Esophagus squamous epithelium (tissue), 5 donors: Measurements from ENCODE around the gene NIN. TPM values are rescaled to one million over a fixed set of nuclear protein-coding genes. Genes with fewer than 3 reads are reported as not detected.

Experiments used
- DNase-seq: peaks from one replicate; lab custom pipeline; 2025; lab: John Stamatoyannopoulos, UW
- H3K27ac ChIP-seq, 4 donors: fragments of 200-600 bp; sonication (generic); one replicate each; pipeline ENCODE4 v1.5.1; 2016 to 2019; ENCODE audit warnings: mild to moderate bottlenecking in 1 of 4
- H3K27me3 ChIP-seq, 4 donors: fragments of 200-600 bp; sonication (generic); 1 replicate in 3 of 4; 2 replicates in 1 of 4; pipeline versions ENCODE4 v1.5.1 to v1.6.0; 2017 to 2021; ENCODE audit warnings: antibody characterized with exemption in 1 of 4
- H3K36me3 ChIP-seq, 3 donors: fragments of 200-600 bp; sonication (generic); one replicate each; pipeline ENCODE4 v1.5.1; 2016 to 2019
- H3K4me1 ChIP-seq, 3 donors: fragments of 200-600 bp; sonication (generic); one replicate each; pipeline ENCODE4 v1.5.1; 2017 to 2019
- H3K4me3 ChIP-seq, 4 donors: fragments of 200-600 bp; sonication (generic); 1 replicate in 3 of 4; 2 replicates in 1 of 4; pipeline ENCODE4 v1.5.1; 2016 to 2019; ENCODE audit warnings: mild to moderate bottlenecking in 2 of 4, moderate library complexity in 1 of 4
- H3K9me3 ChIP-seq, 3 donors: fragments of 200-600 bp; sonication (generic); one replicate each; pipeline ENCODE4 v1.5.1; 2016 to 2019
- POLR2A ChIP-seq, 4 donors: fragments of 450-650 bp; IDR thresholded peaks; one replicate each; pipeline ENCODE4 v1.6.1; 2017; ENCODE audit warnings: antibody characterized with exemption in 4 of 4, mild to moderate bottlenecking in 4 of 4, moderate library complexity in 3 of 4
- WGBS, 2 donors: methylation state at CpG; one replicate each; pipeline ENCODE4 v1.1.5; 2018; 5-methylcytosine and 5-hydroxymethylcytosine counted together
- intact Hi-C: fragments of 100-400 bp; cut with DNase I; formaldehyde crosslinking; loops from one replicate; pipeline ENCODE4 v1.15.0; 2022
- total RNA-seq, 4 donors: library from RNA; depleted of rRNA; stranded (reverse); fragments of >200 nt; gene quantifications; one replicate each; pipeline ENCODE4 v1.1.0, GENCODE V29; 2016
- TF ChIP-seq, protein P1 (sequence below), 6 experiments: fragments of 450-650 bp in 4 of 6; fragments of 200-600 bp in 2 of 6; sonication (generic) in 2 of 6; IDR thresholded peaks; one replicate each; pipeline ENCODE4 v1.5.1; 2016 to 2019; ENCODE audit warnings: antibody characterized with exemption in 6 of 6, mild to moderate bottlenecking in 4 of 6, moderate library complexity in 4 of 6
- donor health status: DM: yes; HTN: yes; CAD: no.

The NIN gene
- total RNA-seq, 4 donors from 2014 or later: 12.2 to 36.8 (median 24.5) TPM

DNA sequence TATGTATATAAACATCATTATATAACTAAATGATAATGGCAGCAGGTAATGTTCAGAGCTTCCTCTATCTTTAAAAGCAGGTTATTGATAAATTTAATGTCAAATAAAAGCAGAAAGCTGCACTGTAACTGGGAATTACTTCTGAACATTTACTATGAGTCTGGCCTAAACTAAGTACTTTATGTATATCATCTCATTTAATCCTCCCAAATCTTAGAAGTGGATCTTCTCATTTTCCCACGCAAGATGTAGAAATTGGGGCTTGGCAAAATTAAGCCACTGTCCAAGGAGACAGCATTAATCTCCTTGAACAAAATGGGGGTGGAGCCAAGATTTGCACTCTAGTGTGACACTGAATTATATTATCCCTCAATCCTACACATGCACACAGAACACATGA lies 5.7 kb downstream of the NIN start:
- H3K4me1 ChIP-seq: peaks cover 11 to 83% (median 34%) of the 10 kb centered on the region in 3 donors

DNA sequence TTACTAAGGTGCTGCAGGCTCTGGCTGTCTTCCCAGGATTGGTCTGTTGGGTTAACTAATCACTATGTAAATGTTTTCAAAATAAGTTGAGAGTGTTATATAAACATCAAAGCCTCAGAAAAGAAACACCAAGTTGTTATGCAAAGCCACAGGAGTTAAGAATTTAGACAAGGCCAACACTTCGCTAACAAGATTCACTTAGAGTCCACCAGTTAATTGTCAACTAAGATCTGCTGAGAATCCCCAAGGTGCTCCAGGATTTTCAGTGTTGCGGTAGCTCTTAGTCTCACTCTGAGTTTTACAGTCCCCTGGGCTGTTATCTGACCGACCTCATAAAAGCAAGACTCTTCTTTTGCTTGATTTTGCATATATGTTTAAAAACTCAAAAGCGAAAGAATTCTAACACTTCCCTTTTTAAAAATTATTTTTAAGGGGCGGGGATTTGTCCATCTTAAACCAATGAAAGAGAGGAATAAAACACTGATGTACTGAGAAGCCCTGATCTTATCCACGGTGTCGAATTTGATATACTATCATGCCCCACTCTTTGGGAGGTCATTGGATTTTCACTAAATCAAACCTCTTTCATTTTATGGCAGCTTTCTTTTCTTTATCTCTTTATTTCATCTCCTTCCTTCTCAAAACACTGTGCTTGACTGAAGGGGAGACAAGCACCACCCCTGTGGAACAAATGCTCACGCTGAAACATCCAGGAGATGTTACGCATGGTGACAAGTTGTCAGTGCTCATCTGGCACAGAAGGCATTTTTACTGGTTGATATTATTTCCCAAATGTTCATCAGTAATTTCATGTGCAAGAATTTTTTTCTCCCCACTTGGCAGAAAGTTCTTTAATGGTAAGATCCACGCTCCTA lies 7.0 kb downstream of the NIN start:
- DNase-seq: no peak
- H3K27ac ChIP-seq: peak overlapping the region; percentile 9 to 65 (median 38)
- intact Hi-C loops: no loop called here
- H3K4me1 ChIP-seq: peaks cover 11 to 72% (median 30%) of the 10 kb centered on the region in 3 donors
- H3K36me3 ChIP-seq: no peaks in the 10 kb centered on the region
- no peaks in the 10 kb centered on the region for H3K27me3 ChIP-seq
- H3K4me3 ChIP-seq: peak overlapping the region in 1 of 4 donors; percentile 22
- 69% methylated on average over 10 of the region's 10 CpGs for WGBS, 2 donors
- TF ChIP-seq, protein P1, sequence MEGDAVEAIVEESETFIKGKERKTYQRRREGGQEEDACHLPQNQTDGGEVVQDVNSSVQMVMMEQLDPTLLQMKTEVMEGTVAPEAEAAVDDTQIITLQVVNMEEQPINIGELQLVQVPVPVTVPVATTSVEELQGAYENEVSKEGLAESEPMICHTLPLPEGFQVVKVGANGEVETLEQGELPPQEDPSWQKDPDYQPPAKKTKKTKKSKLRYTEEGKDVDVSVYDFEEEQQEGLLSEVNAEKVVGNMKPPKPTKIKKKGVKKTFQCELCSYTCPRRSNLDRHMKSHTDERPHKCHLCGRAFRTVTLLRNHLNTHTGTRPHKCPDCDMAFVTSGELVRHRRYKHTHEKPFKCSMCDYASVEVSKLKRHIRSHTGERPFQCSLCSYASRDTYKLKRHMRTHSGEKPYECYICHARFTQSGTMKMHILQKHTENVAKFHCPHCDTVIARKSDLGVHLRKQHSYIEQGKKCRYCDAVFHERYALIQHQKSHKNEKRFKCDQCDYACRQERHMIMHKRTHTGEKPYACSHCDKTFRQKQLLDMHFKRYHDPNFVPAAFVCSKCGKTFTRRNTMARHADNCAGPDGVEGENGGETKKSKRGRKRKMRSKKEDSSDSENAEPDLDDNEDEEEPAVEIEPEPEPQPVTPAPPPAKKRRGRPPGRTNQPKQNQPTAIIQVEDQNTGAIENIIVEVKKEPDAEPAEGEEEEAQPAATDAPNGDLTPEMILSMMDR (IDR thresholded peaks at IDR 0.05): no peak
- TF ChIP-seq POLR2A (IDR thresholded peaks at IDR 0.05): no peak
- no peaks in the 10 kb centered on the region for H3K9me3 ChIP-seq

More for the DNA sequence above, 5.7 kb downstream of the NIN start:
- intact Hi-C loops: no loop called here
- H3K27ac ChIP-seq: no peak overlapping the region
- TF ChIP-seq, protein P1 (IDR thresholded peaks at IDR 0.05): no peak
- no peak for TF ChIP-seq POLR2A (IDR thresholded peaks at IDR 0.05)
- no peak overlapping the region for H3K4me3 ChIP-seq
- H3K36me3 ChIP-seq: no peaks in the 10 kb centered on the region
- no peak for DNase-seq
- 84 to 91% methylated on average over 1 of the region's 1 CpG for WGBS, 2 donors
- no peaks in the 10 kb centered on the region for H3K9me3 ChIP-seq
- H3K27me3 ChIP-seq: no peaks in the 10 kb centered on the region

DNA sequence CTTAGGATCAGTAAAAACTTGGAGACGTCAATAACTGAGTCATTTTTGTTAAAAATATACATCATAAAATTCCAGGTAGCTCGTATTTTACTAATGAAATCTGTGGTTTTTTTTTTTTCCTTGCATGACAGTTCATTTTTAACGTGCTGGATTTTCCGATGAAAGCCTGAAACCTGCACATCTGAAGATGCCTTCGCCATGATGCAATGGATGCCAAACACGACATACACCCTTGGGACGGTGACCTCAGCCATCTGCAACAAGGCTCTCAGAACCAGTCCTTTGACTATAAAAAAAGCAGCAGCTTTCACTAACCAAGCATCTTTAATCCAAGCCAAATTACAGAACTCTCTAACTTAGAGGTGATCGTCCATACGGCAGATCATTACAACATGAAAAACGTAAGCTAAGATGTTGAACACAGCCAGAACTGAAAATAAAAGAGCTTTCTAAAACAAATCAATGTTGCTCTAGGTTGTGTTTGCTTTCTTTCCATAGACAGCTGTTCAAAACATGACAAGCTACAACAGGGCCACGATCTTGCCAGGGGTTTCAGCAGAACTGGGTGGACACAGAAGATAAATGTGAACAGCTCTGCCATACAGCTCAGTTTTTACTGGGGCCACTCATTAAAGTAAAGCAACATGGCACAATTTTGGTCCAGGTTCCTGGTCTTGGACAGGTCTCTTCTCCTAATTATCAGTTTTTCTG lies 7.8 kb downstream of the NIN start:
- H3K4me1 ChIP-seq: peaks cover 11 to 64% (median 27%) of the 10 kb centered on the region in 3 donors
- peak overlapping the region; percentile 9 to 65 (median 38) for H3K27ac ChIP-seq
- H3K4me3 ChIP-seq: peak overlapping the region in 1 of 4 donors; percentile 19
- TF ChIP-seq, protein P1 (IDR thresholded peaks at IDR 0.05): no peak
- no peak for TF ChIP-seq POLR2A (IDR thresholded peaks at IDR 0.05)
- H3K9me3 ChIP-seq: no peaks in the 10 kb centered on the region
- WGBS, 2 donors: 29 to 34% methylated on average over 11 of the region's 11 CpGs
- DNase-seq: no peak
- no peaks in the 10 kb centered on the region for H3K27me3 ChIP-seq
- no peaks in the 10 kb centered on the region for H3K36me3 ChIP-seq
- intact Hi-C loops: no loop called here

DNA sequence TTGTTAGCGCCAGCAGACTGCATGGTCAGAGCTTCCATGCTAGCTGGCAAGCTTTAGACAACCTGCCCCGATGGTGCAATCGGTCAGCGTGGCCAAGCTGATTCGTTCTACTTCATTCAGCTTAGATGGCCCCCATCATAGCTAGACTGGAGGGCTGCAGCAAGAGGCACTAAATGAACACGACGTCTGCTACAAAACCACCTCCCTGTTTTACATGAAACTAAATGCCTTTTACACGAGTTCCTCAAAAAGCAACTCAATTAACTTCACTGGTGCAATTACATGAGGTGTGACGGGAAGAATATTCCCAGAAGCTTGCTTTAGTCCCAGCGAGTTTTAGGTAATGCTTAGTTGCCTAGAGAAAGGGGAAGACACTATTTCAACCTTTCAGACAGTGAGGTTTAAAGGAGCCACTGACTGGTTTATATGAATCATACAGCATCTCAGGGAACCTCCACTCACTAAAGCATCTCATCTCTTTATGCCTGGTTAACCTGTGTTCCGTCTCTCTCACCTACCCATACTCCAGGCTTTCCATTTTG lies 8.4 kb downstream of the NIN start:
- Histone ChIP-seq H3K27ac (peak overlapping the region in 1 of 4 donors; percentile 65), H3K9me3 (no peaks in the 10 kb centered on the region), H3K27me3 (no peaks in the 10 kb centered on the region), H3K4me1 (peaks cover 11 to 60% (median 27%) of the 10 kb centered on the region in 3 donors), H3K4me3 (no peak overlapping the region), H3K36me3 (peaks cover 0 to 4% (median 0%) of the 10 kb centered on the region in 3 donors)
- 69 to 82% methylated on average over 10 to 11 of the region's 11 CpGs for WGBS, 2 donors
- intact Hi-C loops: no loop called here
- DNase-seq: no peak
- TF ChIP-seq, protein P1 (IDR thresholded peaks at IDR 0.05): no peak
- TF ChIP-seq POLR2A (IDR thresholded peaks at IDR 0.05): no peak
